ENCODE data around the gene AMFR.

AMFR gene

GRCh38 chr16:56360117-56361008 is 65.0 kb downstream of the AMFR start:
- no peak for DNase-seq

- DNase-seq: no peak
These were observed 67.5 kb downstream of the AMFR start for GRCh38 chr16:56357765-56358322.

DNA sequence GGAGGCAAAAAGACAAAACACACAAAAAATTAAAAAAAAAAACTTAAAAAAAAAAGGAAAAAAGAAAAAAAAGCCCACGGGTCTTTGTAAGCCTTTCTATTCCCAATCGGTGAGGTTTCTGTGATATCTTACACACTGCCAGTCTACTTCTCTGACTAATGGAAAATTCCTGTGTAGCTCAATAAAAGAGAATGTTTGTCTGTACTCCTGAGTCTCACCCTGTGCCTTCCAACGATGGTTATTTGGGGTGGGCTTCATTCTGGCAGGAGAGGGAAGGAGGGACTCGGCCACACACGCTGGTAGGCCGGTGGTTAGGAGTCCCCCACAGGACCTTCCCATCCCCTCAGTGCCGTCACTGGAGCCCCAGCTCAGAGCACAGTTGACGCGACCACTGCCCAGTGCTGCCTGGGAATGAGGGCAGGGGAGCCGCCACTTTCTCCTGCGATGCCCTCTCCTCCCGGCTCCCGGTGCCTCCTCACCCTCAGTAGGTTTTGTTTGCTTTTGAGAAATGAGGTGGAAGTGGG is 68.0 kb downstream of the AMFR start:
- DNase-seq: no peak

- no peak for DNase-seq
These were observed 68.8 kb downstream of the AMFR start for GRCh38 chr16:56356276-56357240.

GRCh38 chr16:56355786-56356275 is 69.5 kb downstream of the AMFR start:
- DNase-seq: no peak

DNA sequence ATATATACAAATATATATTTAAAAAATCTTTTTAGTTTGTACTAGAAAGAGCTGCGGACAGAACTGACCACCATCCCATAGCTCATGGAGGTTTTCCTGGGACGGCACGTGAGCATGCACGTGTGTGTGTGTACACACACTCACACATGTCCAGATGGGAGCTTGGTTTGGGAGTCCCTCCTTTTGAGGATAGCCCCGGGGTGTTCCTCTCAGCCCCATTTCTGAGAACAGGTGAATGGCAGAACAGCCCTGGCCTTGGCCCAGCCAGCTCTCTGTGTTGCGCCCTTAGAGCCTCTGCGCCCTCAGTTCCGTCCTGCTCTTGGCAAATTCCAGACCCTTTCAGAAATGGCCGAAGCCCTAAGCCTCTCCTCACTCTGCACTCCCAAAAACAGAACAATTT is 70.1 kb downstream of the AMFR start:
- DNase-seq: no peak

GRCh38 chr16:56354746-56355145 is 70.6 kb downstream of the AMFR start:
- no peak for DNase-seq

- no peak for DNase-seq
These were observed 71.3 kb downstream of the AMFR start for GRCh38 chr16:56354016-56354415.

GRCh38 chr16:56353054-56353921 is 72.1 kb downstream of the AMFR start:
- no peak for DNase-seq

GRCh38 chr16:56352351-56353053 is 72.8 kb downstream of the AMFR start:
- no peak for DNase-seq

- DNase-seq: no peak
These were observed 73.9 kb downstream of the AMFR start for GRCh38 chr16:56351481-56351880.

- no peak for DNase-seq
These were observed 74.6 kb downstream of the AMFR start for GRCh38 chr16:56350491-56351405.

GRCh38 chr16:56349711-56350161 is 75.6 kb downstream of the AMFR start:
- DNase-seq: no peak

GRCh38 chr16:56349086-56349415 is 76.3 kb downstream of the AMFR start:
- no peak for DNase-seq

DNA sequence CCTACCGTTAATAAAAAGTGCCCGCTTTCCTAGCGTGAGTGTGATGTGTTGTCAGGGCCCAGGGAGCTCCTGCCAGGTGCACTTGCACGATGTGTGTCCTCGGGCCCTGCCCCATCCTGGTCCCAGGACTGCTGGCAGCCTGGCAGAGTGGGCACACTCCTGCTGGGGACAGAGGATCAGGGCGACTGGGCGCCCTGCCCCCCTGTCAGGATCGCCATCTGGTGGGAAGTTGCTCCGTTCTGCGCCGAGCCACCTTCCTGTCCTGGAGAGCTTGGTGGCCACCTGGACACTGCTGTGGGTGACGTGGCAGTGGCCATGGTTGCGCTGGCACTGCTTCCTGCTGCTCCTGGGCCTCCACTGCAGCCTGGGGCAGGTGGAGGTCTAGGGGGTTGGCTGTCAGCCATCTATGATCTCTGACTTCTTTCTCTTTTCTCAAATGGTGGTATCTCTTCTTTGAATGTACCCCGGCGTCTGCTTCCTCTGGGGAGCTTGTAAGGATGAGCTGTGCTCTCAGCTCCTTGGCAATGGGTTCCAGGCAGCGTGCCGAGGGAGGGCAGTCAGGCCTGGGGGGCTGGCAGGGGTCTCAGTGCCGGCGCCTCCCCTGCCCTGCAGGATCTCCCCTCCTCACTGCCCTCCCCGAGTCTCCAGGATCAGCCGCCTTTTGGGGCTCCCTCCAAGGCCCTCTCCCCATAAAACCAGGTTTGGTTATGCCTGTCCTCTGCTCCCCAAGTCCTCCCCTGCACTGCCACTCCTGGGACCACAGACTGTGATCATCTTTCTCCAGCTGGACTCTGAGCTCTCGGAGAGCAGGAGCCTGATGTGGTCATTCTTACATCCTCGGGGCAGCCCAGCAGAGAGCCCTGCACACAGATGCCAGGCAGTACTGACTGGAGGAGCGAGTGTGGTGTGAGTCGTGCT is 76.9 kb downstream of the AMFR start:
- DNase-seq: no peak

DNA sequence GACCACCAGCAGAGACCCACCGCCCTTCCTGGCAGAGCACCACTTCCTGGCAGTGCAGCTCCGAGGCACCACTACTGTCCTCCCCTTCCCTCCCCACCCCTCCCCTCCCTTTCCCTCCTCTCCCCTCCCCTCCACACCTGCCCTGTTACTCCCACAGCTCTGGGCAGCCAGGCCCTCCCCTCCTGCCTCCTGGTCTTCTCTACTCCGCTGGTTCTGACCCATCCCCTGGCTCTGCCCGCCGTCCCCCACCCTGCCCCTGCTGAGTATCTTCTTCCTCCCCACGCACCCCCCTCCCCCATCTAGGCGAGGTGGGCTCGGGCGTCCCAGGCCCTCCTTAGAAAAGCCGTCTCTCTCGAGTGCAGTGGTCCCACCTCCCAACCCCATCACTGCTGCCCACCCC is 77.7 kb downstream of the AMFR start:
- no peak for DNase-seq

DNA sequence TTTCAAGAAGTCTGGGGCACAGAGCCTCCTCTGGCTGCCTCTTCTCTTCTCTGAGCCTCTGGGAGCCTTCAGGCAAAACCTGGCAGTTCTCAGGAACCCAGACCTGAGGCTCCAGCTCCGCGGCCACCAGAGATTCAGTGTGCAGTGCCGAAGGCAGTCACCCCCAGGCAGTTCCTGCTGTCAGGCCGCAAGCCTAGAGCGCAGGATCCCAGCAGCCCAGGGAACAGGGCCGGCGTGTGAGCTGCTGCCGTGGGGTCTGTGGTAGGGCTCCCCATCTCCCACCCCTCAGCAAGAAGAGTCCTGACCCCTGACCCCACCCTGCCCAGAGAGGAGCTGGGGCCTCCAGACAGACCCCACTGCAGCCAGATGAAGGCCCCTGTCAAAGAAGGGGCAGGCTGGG is 78.2 kb downstream of the AMFR start:
- no peak for DNase-seq

DNA sequence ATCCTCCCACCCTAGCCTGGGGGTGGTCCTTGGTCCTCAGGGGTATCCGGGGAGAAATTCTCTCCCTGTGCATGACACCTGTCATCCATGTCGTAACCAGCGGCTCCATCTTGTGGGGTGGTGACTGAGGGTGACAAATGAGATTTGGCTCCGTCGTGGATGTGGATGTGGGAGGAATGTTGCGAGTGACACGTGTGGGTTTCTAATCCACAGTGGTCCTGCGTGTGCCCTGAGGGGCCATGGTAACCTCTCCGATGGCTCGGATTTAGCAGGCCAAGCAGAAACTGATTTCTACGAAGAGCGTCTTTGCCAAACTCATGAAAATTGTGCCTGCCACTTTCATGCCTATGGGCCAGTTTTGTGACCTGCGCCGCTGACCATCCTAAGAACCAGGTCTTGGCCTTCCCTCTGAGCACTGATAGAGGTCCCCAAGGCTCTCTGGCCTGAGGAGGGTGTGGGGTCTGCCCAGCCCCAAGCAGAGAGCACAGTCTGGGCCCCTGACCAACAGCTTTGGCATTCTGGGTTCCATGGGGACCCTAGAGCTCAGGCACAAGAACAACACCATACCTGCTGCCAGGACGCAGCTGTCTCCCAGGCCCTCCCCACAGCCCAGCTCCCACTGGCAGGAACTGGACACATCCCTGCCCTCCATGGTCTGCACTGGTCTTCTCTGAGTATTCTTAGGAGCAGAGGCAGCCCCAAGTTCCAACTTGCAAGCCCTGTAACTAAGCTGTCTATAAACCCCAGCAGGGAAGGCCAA is 79.0 kb downstream of the AMFR start:
- DNase-seq: no peak
